NB4 (cell line): Measurements from ENCODE around the gene ZNF296.
"Not testable (repeated sequence)": the region's sequence is repeated elsewhere in the genome, so short reads cannot be mapped to it uniquely, and the experiment has no call there.

Experiments
- DNase-seq: peaks from one replicate; pipeline ENCODE4 v3.0.0; 2010; ENCODE audit warnings: low read depth
- H3K4me3 ChIP-seq: one replicate; pipeline ENCODE4 v1.5.1; 2011; ENCODE audit warnings: mild to moderate bottlenecking, low read depth, low read length, moderate library complexity
- CTCF ChIP-seq: IDR thresholded peaks from one replicate; pipeline ENCODE4 v1.5.1; 2012; ENCODE audit warnings: low read depth, low read length
- MAX ChIP-seq: IDR thresholded peaks from 2 replicates; pipeline ENCODE4 v1.6.1; 2011; ENCODE audit warnings: low read depth, low read length
- MYC ChIP-seq: IDR thresholded peaks from 2 replicates; pipeline ENCODE4 v1.6.1; 2011; ENCODE audit warnings: low read depth, low read length
- POLR2A ChIP-seq: IDR thresholded peaks from 2 replicates; pipeline ENCODE4 v1.6.1; 2011; ENCODE audit warnings: mild to moderate bottlenecking; ENCODE audit not compliant: insufficient read length; ENCODE audit errors: extremely low read depth

Gene ZNF296

GRCh38 chr19:45107621-45108150 is 31.4 kb upstream of the ZNF296 start:
- no peak for DNase-seq
- no peak overlapping the region for H3K4me3 ChIP-seq
- TF ChIP-seq MYC (no peak), CTCF (no peak), MAX (no peak), POLR2A (no peak)

GRCh38 chr19:45106363-45106762 is 30.1 kb upstream of the ZNF296 start:
- DNase-seq, H3K4me3 ChIP-seq: not testable (repeated sequence)

GRCh38 chr19:45104658-45105349 is 28.5 kb upstream of the ZNF296 start:
- H3K4me3 ChIP-seq = no peak overlapping the region
- no peak for TF ChIP-seq POLR2A
- TF ChIP-seq CTCF = no peak
- no peak for TF ChIP-seq MAX
- no peak for TF ChIP-seq MYC
- no peak for DNase-seq

GRCh38 chr19:45103508-45104319 is 27.4 kb upstream of the ZNF296 start:
- H3K4me3 ChIP-seq = no peak overlapping the region
- no peak for TF ChIP-seq POLR2A
- TF ChIP-seq CTCF = no peak
- no peak for TF ChIP-seq MAX
- no peak for TF ChIP-seq MYC
- no peak for DNase-seq

GRCh38 chr19:45103156-45103507 is 26.9 kb upstream of the ZNF296 start:
- no peak overlapping the region for H3K4me3 ChIP-seq
- DNase-seq = no peak
- TF ChIP-seq MAX (no peak), MYC (no peak), CTCF (no peak), POLR2A (no peak)

- no peak for DNase-seq
- H3K4me3 ChIP-seq = no peak overlapping the region
- TF ChIP-seq MAX (no peak), POLR2A (no peak), MYC (no peak), CTCF (no peak)
Observed at GRCh38 chr19:45102481-45102880, 26.2 kb upstream of the ZNF296 start.
